Neural cell (in vitro differentiated cells): ENCODE data around the gene XRN1. TPM values are rescaled to one million over a fixed set of nuclear protein-coding genes. Genes with fewer than 3 reads are reported as not detected.
"Not testable (repeated sequence)": the region's sequence is repeated elsewhere in the genome, so short reads cannot be mapped to it uniquely, and the experiment has no call there.

Experiments used
- H2AFZ ChIP-seq: fragments of 200-600, 300-800 bp; sonication (generic), shearing (Covaris generic); 2 replicates; pipeline ENCODE4 v1.6.0; 2014; ENCODE audit warnings: low read depth, mild to moderate bottlenecking, antibody characterized with exemption, low read length, moderate library complexity
- H3F3A ChIP-seq: fragments of 200-600 bp; shearing (Covaris generic); 2 replicates; pipeline ENCODE4 v1.6.1; 2016; ENCODE audit warnings: mild to moderate bottlenecking, moderate library complexity, mixed read lengths, antibody characterized with exemption, low read length; ENCODE audit not compliant: insufficient read depth, poor library complexity, severe bottlenecking
- H3K27ac ChIP-seq: fragments of 200-600, 300-800 bp; sonication (generic), shearing (Covaris generic); 2 replicates; pipeline ENCODE4 v1.5.1; 2014; ENCODE audit warnings: mild to moderate bottlenecking, low read length, moderate library complexity
- H3K27me3 ChIP-seq: fragments of 300-800, 200-600 bp; sonication (generic), shearing (Covaris generic); 2 replicates; pipeline ENCODE4 v1.6.0; 2014; ENCODE audit warnings: mild to moderate bottlenecking, low read depth, low read length, moderate library complexity; ENCODE audit not compliant: insufficient read depth
- H3K36me3 ChIP-seq: fragments of 300-800, 200-600 bp; sonication (generic), shearing (Covaris generic); 2 replicates; pipeline ENCODE4 v1.5.1; 2014; ENCODE audit warnings: mild to moderate bottlenecking, antibody characterized with exemption, low read length, moderate library complexity; ENCODE audit not compliant: insufficient read depth
- H3K4me2 ChIP-seq: fragments of 300-800, 200-600 bp; sonication (generic), shearing (Covaris generic); 2 replicates; pipeline ENCODE4 v1.6.0; 2014; ENCODE audit warnings: mild to moderate bottlenecking, low read length
- H3K4me3 ChIP-seq: fragments of 300-800, 200-600 bp; sonication (generic), shearing (Covaris generic); 2 replicates; pipeline ENCODE4 v1.5.1; 2014; ENCODE audit warnings: mild to moderate bottlenecking, low read length, moderate library complexity
- H3K79me2 ChIP-seq: fragments of 200-600 bp; shearing (Covaris generic); replicated peaks from 2 replicates; pipeline ENCODE4 v1.6.0; 2014; ENCODE audit warnings: mild to moderate bottlenecking, low read length, moderate library complexity; ENCODE audit not compliant: insufficient read depth
- H3K9ac ChIP-seq: fragments of 300-800, 200-600 bp; sonication (generic), shearing (Covaris generic); 2 replicates; pipeline ENCODE4 v1.6.1; 2016; ENCODE audit warnings: mild to moderate bottlenecking, low read length, mixed read lengths
- H3K9me2 ChIP-seq: fragments of 200-600 bp; shearing (Covaris generic); 2 replicates; pipeline ENCODE4 v1.6.1; 2016; ENCODE audit warnings: mild to moderate bottlenecking, low read length, mixed read lengths; ENCODE audit not compliant: insufficient read depth
- H3K9me3 ChIP-seq: fragments of 200-600, 300-800 bp; sonication (generic), shearing (Covaris generic); 2 replicates; pipeline ENCODE4 v1.6.1; 2016; ENCODE audit warnings: mild to moderate bottlenecking, mixed run types, low read length, moderate library complexity, mixed read lengths
- H4K20me1 ChIP-seq: fragments of 200-600 bp; shearing (Covaris generic); 2 replicates; pipeline ENCODE4 v1.6.1; 2016; ENCODE audit warnings: mild to moderate bottlenecking, mixed run types; ENCODE audit not compliant: insufficient read depth
- EP300 ChIP-seq: fragments of 450-650 bp; conservative IDR thresholded peaks from 2 replicates; pipeline ENCODE4 v1.6.1; 2014; ENCODE audit warnings: antibody characterized with exemption, mild to moderate bottlenecking, moderate library complexity; ENCODE audit not compliant: poor library complexity, severe bottlenecking
- EZH2 ChIP-seq: fragments of 200-600, 300-800 bp; shearing (Covaris generic), sonication (generic); IDR thresholded peaks from 2 replicates; pipeline ENCODE4 v1.6.1; 2014; ENCODE audit warnings: antibody characterized with exemption, low read length, borderline replicate concordance, mild to moderate bottlenecking; ENCODE audit not compliant: insufficient read depth, poor library complexity, severe bottlenecking
- MXI1 ChIP-seq: fragments of 450-650 bp; conservative IDR thresholded peaks from 2 replicates; pipeline ENCODE4 v1.6.1; 2014; ENCODE audit warnings: antibody characterized with exemption, mild to moderate bottlenecking; ENCODE audit not compliant: poor library complexity, severe bottlenecking
- POLR2AphosphoS5 ChIP-seq: IDR thresholded peaks from 2 replicates; pipeline ENCODE4 v1.6.1; 2012
- RAD21 ChIP-seq: fragments of 450-650 bp; conservative IDR thresholded peaks from 2 replicates; pipeline ENCODE4 v1.6.1; 2014; ENCODE audit warnings: antibody characterized with exemption, mild to moderate bottlenecking, moderate library complexity
- SMC3 ChIP-seq: fragments of 450-650 bp; conservative IDR thresholded peaks from 2 replicates; pipeline ENCODE4 v1.6.1; 2014; ENCODE audit warnings: antibody characterized with exemption, mild to moderate bottlenecking, moderate library complexity; ENCODE audit not compliant: poor library complexity
- TAF1 ChIP-seq: IDR thresholded peaks from 2 replicates; pipeline ENCODE4 v1.6.1; 2012; ENCODE audit warnings: low read depth
- polyA plus RNA-seq: library from polyadenylated mRNA; depleted of rRNA; stranded (reverse); fragments of >200 nt; gene quantifications from 2 replicates; pipeline ENCODE4 v1.2.3, GENCODE V29; 2014
- TF ChIP-seq, protein P1 (sequence below): fragments of 450-650 bp; IDR thresholded peaks from 2 replicates; pipeline ENCODE4 v1.5.1; 2014; ENCODE audit warnings: antibody characterized with exemption, mild to moderate bottlenecking, moderate library complexity; ENCODE audit not compliant: poor library complexity, severe bottlenecking
- TF ChIP-seq, protein P2 (sequence below): IDR thresholded peaks from 2 replicates; pipeline ENCODE4 v1.6.1; 2012; ENCODE audit warnings: borderline replicate concordance

Gene XRN1
- polyA plus RNA-seq, 1 donor from 2014 or later: 21.1 TPM

DNA sequence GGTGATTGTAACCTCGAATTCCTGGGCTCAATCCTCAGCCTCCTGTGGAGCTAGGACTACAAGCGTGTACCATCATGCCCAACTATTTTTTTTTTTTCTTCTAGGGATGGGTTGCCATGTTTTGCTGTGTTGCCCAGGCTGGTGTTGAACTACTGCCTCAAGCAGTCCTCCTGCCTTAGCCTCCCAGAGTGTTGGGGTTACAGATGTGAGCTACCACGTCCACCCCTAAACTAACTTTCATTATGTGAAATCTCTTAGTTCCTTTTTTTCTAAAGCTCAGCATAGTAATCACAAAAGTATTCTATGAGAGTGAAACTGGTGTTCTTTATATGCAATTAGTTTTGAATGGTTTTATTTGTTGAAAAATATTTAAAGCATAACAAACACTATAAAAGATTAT is 92.1 kb downstream of the XRN1 start:
- Histone ChIP-seq H3K9ac (no peak overlapping the region), H3F3A (no peaks in the 10 kb centered on the region), H3K9me3 (no peaks in the 10 kb centered on the region), H3K27ac (no peak overlapping the region), H3K4me3 (no peak overlapping the region), H3K9me2 (no peaks in the 10 kb centered on the region), H3K79me2 (no peaks in the 10 kb centered on the region), H2AFZ (no peak overlapping the region), H3K27me3 (no peaks in the 10 kb centered on the region), H3K36me3 (peaks cover 10% of the 10 kb centered on the region), H3K4me2 (no peak overlapping the region), H4K20me1 (no peaks in the 10 kb centered on the region)
- no peak for TF ChIP-seq MXI1
- no peak for TF ChIP-seq SMC3

- peaks cover 10% of the 10 kb centered on the region for H3K36me3 ChIP-seq
- H3K4me2 ChIP-seq: no peak overlapping the region
- no peaks in the 10 kb centered on the region for H3K9me2 ChIP-seq
- H3K27me3 ChIP-seq: no peaks in the 10 kb centered on the region
- H3K9ac ChIP-seq: no peak overlapping the region
- TF ChIP-seq MXI1: no peak
- TF ChIP-seq, protein P1, sequence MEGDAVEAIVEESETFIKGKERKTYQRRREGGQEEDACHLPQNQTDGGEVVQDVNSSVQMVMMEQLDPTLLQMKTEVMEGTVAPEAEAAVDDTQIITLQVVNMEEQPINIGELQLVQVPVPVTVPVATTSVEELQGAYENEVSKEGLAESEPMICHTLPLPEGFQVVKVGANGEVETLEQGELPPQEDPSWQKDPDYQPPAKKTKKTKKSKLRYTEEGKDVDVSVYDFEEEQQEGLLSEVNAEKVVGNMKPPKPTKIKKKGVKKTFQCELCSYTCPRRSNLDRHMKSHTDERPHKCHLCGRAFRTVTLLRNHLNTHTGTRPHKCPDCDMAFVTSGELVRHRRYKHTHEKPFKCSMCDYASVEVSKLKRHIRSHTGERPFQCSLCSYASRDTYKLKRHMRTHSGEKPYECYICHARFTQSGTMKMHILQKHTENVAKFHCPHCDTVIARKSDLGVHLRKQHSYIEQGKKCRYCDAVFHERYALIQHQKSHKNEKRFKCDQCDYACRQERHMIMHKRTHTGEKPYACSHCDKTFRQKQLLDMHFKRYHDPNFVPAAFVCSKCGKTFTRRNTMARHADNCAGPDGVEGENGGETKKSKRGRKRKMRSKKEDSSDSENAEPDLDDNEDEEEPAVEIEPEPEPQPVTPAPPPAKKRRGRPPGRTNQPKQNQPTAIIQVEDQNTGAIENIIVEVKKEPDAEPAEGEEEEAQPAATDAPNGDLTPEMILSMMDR: no peak
- TF ChIP-seq, protein P2, sequence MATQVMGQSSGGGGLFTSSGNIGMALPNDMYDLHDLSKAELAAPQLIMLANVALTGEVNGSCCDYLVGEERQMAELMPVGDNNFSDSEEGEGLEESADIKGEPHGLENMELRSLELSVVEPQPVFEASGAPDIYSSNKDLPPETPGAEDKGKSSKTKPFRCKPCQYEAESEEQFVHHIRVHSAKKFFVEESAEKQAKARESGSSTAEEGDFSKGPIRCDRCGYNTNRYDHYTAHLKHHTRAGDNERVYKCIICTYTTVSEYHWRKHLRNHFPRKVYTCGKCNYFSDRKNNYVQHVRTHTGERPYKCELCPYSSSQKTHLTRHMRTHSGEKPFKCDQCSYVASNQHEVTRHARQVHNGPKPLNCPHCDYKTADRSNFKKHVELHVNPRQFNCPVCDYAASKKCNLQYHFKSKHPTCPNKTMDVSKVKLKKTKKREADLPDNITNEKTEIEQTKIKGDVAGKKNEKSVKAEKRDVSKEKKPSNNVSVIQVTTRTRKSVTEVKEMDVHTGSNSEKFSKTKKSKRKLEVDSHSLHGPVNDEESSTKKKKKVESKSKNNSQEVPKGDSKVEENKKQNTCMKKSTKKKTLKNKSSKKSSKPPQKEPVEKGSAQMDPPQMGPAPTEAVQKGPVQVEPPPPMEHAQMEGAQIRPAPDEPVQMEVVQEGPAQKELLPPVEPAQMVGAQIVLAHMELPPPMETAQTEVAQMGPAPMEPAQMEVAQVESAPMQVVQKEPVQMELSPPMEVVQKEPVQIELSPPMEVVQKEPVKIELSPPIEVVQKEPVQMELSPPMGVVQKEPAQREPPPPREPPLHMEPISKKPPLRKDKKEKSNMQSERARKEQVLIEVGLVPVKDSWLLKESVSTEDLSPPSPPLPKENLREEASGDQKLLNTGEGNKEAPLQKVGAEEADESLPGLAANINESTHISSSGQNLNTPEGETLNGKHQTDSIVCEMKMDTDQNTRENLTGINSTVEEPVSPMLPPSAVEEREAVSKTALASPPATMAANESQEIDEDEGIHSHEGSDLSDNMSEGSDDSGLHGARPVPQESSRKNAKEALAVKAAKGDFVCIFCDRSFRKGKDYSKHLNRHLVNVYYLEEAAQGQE: no peak
- TF ChIP-seq EP300: no peak
- TF ChIP-seq SMC3: no peak
- no peak for TF ChIP-seq TAF1
- TF ChIP-seq EZH2: no peak
- no peak for TF ChIP-seq RAD21
- TF ChIP-seq POLR2AphosphoS5: no peak
- H3F3A ChIP-seq: no peaks in the 10 kb centered on the region
- no peak overlapping the region for H2AFZ ChIP-seq
- no peaks in the 10 kb centered on the region for H3K9me3 ChIP-seq
- H3K4me3 ChIP-seq: no peak overlapping the region
- no peaks in the 10 kb centered on the region for H3K79me2 ChIP-seq
- no peak overlapping the region for H3K27ac ChIP-seq
- H4K20me1 ChIP-seq: no peaks in the 10 kb centered on the region
These were observed 93.8 kb downstream of the XRN1 start for GRCh38 chr3:142354076-142354475.

GRCh38 chr3:142353571-142353970 is 94.3 kb downstream of the XRN1 start:
- Histone ChIP-seq H3K27ac (no peak overlapping the region), H3K9ac (no peak overlapping the region), H3K9me2 (no peaks in the 10 kb centered on the region), H3K27me3 (no peaks in the 10 kb centered on the region), H3F3A (no peaks in the 10 kb centered on the region), H2AFZ (no peak overlapping the region), H3K36me3 (peaks cover 10% of the 10 kb centered on the region), H4K20me1 (no peaks in the 10 kb centered on the region), H3K9me3 (no peaks in the 10 kb centered on the region), H3K4me3 (no peak overlapping the region), H3K79me2 (no peaks in the 10 kb centered on the region), H3K4me2 (no peak overlapping the region)
- TF ChIP-seq, protein P2: no peak

DNA sequence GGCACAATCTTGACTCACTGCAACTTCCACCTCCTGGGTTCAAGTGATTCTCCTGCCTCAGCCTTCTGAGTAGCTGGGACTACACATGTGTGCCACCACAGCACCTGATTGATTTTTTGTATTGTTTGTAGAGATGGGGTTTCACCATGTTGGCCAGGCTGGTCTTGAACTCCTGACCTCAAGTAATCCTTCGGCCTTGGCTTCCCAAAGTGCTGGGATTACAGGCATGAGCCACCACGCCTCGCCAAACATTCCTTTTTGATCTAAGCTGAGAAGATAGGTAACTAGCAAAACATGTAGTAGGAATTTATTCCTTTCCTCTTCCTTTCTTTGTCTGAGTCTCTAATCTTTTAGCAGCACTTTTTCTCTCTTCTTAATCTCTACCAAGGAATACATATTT is 95.1 kb downstream of the XRN1 start:
- not testable (repeated sequence) for H3K27ac ChIP-seq, H4K20me1 ChIP-seq, H3K27me3 ChIP-seq, H3K4me2 ChIP-seq, H3K9ac ChIP-seq, H3K9me2 ChIP-seq, H2AFZ ChIP-seq, H3K9me3 ChIP-seq, H3K79me2 ChIP-seq, H3F3A ChIP-seq, H3K4me3 ChIP-seq
- H3K36me3 ChIP-seq: peaks cover 13% of the 10 kb centered on the region
